Right renal pelvis (tissue), 4 donors: ENCODE data around the gene CDHR2. TPM values are rescaled to one million over a fixed set of nuclear protein-coding genes. Genes with fewer than 3 reads are reported as not detected.

ENCODE experiments used
- DNase-seq, 4 donors: peaks; one replicate each; pipeline ENCODE4 v3.0.0-alpha.2; 2013; ENCODE audit warnings: low read depth in 4 of 4, low spot score in 3 of 4, missing footprints in 1 of 4
- polyA plus RNA-seq, 4 donors: library from polyadenylated mRNA; unstranded; fragments of 120-200 nt; gene quantifications; one replicate each; pipeline ENCODE4 v1.2.1, GENCODE V29; 2013; ENCODE audit not compliant: insufficient read length in 4 of 4

The CDHR2 gene
- polyA plus RNA-seq, 4 donors: 13.9 to 21.5 (median 18.6) TPM

- DNase-seq: no peak
Observed at GRCh38 chr5:176527246-176528222, 21.6 kb upstream of the CDHR2 start.

GRCh38 chr5:176528301-176528700, 20.8 kb upstream of the CDHR2 start:
- no peak for DNase-seq

- no peak for DNase-seq
Observed at GRCh38 chr5:176528761-176529115, 20.4 kb upstream of the CDHR2 start.

- no peak for DNase-seq
Observed at GRCh38 chr5:176529116-176529740, 19.9 kb upstream of the CDHR2 start.

GRCh38 chr5:176529741-176530141, 19.4 kb upstream of the CDHR2 start:
- DNase-seq: no peak

- no peak for DNase-seq
Observed at GRCh38 chr5:176530393-176530982, 18.7 kb upstream of the CDHR2 start.

GRCh38 chr5:176530983-176531901, 17.9 kb upstream of the CDHR2 start:
- DNase-seq: no peak

GRCh38 chr5:176531902-176532493, 17.1 kb upstream of the CDHR2 start:
- DNase-seq: no peak

GRCh38 chr5:176532795-176533194, 16.3 kb upstream of the CDHR2 start:
- no peak for DNase-seq

- DNase-seq: no peak
Observed at GRCh38 chr5:176533390-176533789, 15.8 kb upstream of the CDHR2 start.

GRCh38 chr5:176533894-176534611, 15.1 kb upstream of the CDHR2 start:
- no peak for DNase-seq

GRCh38 chr5:176534640-176535039, 14.5 kb upstream of the CDHR2 start:
- DNase-seq: no peak

GRCh38 chr5:176535101-176535663, 14.0 kb upstream of the CDHR2 start:
- DNase-seq: no peak

GRCh38 chr5:176535664-176536131, 13.4 kb upstream of the CDHR2 start:
- no peak for DNase-seq

- DNase-seq: no peak
Observed at GRCh38 chr5:176536132-176536901, 12.8 kb upstream of the CDHR2 start.

- peak; percentile 93 to 96 (median 94) for DNase-seq
Observed at GRCh38 chr5:176536902-176537553, 12.1 kb upstream of the CDHR2 start, which contains the start of gene RNF44. Gene RNF44, minus strand, starts transcription at chr5:176537402. Its CDS starts 4,930 bp downstream, at chr5:176532472.

GRCh38 chr5:176537554-176538229, 11.4 kb upstream of the CDHR2 start:
- DNase-seq: peak; percentile 96 to 98 (median 98)
